Memory B cell (primary cell): ENCODE measurements around the gene KIAA1614.

ENCODE experiments used
- ATAC-seq: fragments of 150-1000 bp; cut with Tn5 transposase; 2 replicates; pipeline ENCODE4 v1.10.0; 2021; ENCODE audit warnings: low read depth, mild to moderate bottlenecking, moderate library complexity
- DNase-seq, 2 donors: peaks; one replicate each; pipeline ENCODE4 v3.0.0; 2022; ENCODE audit warnings: low spot score in 2 of 2
- H3K27ac Mint-ChIP-seq: one replicate; pipeline ENCODE4 v1.8.0; 2022; ENCODE audit warnings: mild to moderate bottlenecking, moderate library complexity, mixed read lengths
- H3K27me3 Mint-ChIP-seq: one replicate; pipeline ENCODE4 v1.8.0; 2022; ENCODE audit warnings: mixed read lengths
- H3K36me3 Mint-ChIP-seq: one replicate; pipeline ENCODE4 v1.8.0; 2022; ENCODE audit warnings: mild to moderate bottlenecking, mixed read lengths
- H3K4me1 Mint-ChIP-seq: one replicate; pipeline ENCODE4 v1.8.0; 2022; ENCODE audit warnings: mixed read lengths
- H3K4me3 Mint-ChIP-seq: one replicate; pipeline ENCODE4 v1.8.0; 2022; ENCODE audit warnings: mild to moderate bottlenecking, moderate library complexity, mixed read lengths
- H3K9me3 Mint-ChIP-seq: one replicate; pipeline ENCODE4 v1.8.0; 2022; ENCODE audit warnings: mixed read lengths

The KIAA1614 gene

GRCh38 chr1:180936110-180937011, 23.7 kb downstream of the KIAA1614 start:
- peaks cover 10% of the 10 kb centered on the region for H3K27me3 Mint-ChIP-seq
- no peaks in the 10 kb centered on the region for H3K36me3 Mint-ChIP-seq
- H3K9me3 Mint-ChIP-seq: no peaks in the 10 kb centered on the region
- DNase-seq (no peak), ATAC-seq (no peak)
- peaks cover 14% of the 10 kb centered on the region for H3K4me1 Mint-ChIP-seq
- no peak overlapping the region for H3K27ac Mint-ChIP-seq
- H3K4me3 Mint-ChIP-seq: no peak overlapping the region

- Mint-ChIP-seq H3K27ac (no peak overlapping the region), H3K36me3 (no peaks in the 10 kb centered on the region), H3K4me3 (no peak overlapping the region), H3K9me3 (no peaks in the 10 kb centered on the region), H3K27me3 (peaks cover 12% of the 10 kb centered on the region), H3K4me1 (peaks cover 14% of the 10 kb centered on the region)
- DNase-seq: no peak
- no peak for ATAC-seq
Observed at GRCh38 chr1:180937012-180937372, 24.3 kb downstream of the KIAA1614 start.

GRCh38 chr1:180937624-180938225, 25.0 kb downstream of the KIAA1614 start:
- Mint-ChIP-seq H3K4me3 (no peak overlapping the region), H3K27ac (no peak overlapping the region), H3K4me1 (peaks cover 14% of the 10 kb centered on the region), H3K27me3 (peaks cover 12% of the 10 kb centered on the region), H3K9me3 (no peaks in the 10 kb centered on the region), H3K36me3 (no peaks in the 10 kb centered on the region)
- DNase-seq (no peak), ATAC-seq (no peak)

- DNase-seq (no peak), ATAC-seq (no peak)
- Mint-ChIP-seq H3K27me3 (peaks cover 9% of the 10 kb centered on the region), H3K4me3 (no peak overlapping the region), H3K4me1 (peaks cover 11% of the 10 kb centered on the region), H3K9me3 (no peaks in the 10 kb centered on the region), H3K36me3 (no peaks in the 10 kb centered on the region), H3K27ac (no peak overlapping the region)
Observed at GRCh38 chr1:180939073-180939710, 26.5 kb downstream of the KIAA1614 start.

GRCh38 chr1:180939711-180940103, 27.0 kb downstream of the KIAA1614 start:
- peaks cover 7% of the 10 kb centered on the region for H3K4me1 Mint-ChIP-seq
- H3K4me3 Mint-ChIP-seq: no peak overlapping the region
- DNase-seq: no peak
- ATAC-seq: no peak
- H3K27ac Mint-ChIP-seq: no peak overlapping the region
- H3K27me3 Mint-ChIP-seq: peaks cover 6% of the 10 kb centered on the region
- H3K36me3 Mint-ChIP-seq: no peaks in the 10 kb centered on the region
- no peaks in the 10 kb centered on the region for H3K9me3 Mint-ChIP-seq

GRCh38 chr1:180940445-180940844, 27.7 kb downstream of the KIAA1614 start:
- H3K4me3 Mint-ChIP-seq: no peak overlapping the region
- peaks cover 6% of the 10 kb centered on the region for H3K27me3 Mint-ChIP-seq
- H3K9me3 Mint-ChIP-seq: no peaks in the 10 kb centered on the region
- peaks cover 7% of the 10 kb centered on the region for H3K4me1 Mint-ChIP-seq
- ATAC-seq (no peak), DNase-seq (no peak)
- no peaks in the 10 kb centered on the region for H3K36me3 Mint-ChIP-seq
- no peak overlapping the region for H3K27ac Mint-ChIP-seq

- Mint-ChIP-seq H3K36me3 (peaks cover 2% of the 10 kb centered on the region), H3K4me3 (no peak overlapping the region), H3K27me3 (peaks cover 6% of the 10 kb centered on the region), H3K4me1 (peaks cover 7% of the 10 kb centered on the region), H3K27ac (no peak overlapping the region), H3K9me3 (peaks cover 2% of the 10 kb centered on the region)
- no peak for ATAC-seq
- no peak for DNase-seq
Observed at GRCh38 chr1:180941518-180942275, 29.0 kb downstream of the KIAA1614 start.

GRCh38 chr1:180945151-180945550, 32.5 kb downstream of the KIAA1614 start:
- ATAC-seq (no peak), DNase-seq (no peak)
- Mint-ChIP-seq H3K4me3 (no peak overlapping the region), H3K27ac (no peak overlapping the region), H3K27me3 (peaks cover 2% of the 10 kb centered on the region), H3K36me3 (peaks cover 21% of the 10 kb centered on the region), H3K9me3 (peaks cover 10% of the 10 kb centered on the region), H3K4me1 (no peaks in the 10 kb centered on the region)

- H3K27me3 Mint-ChIP-seq: peaks cover 2% of the 10 kb centered on the region
- peaks cover 10% of the 10 kb centered on the region for H3K9me3 Mint-ChIP-seq
- H3K4me3 Mint-ChIP-seq: no peak overlapping the region
- ATAC-seq (no peak), DNase-seq (no peak)
- H3K27ac Mint-ChIP-seq: no peak overlapping the region
- H3K4me1 Mint-ChIP-seq: no peaks in the 10 kb centered on the region
- H3K36me3 Mint-ChIP-seq: peaks cover 22% of the 10 kb centered on the region
Observed at GRCh38 chr1:180945551-180945950, 32.9 kb downstream of the KIAA1614 start.

GRCh38 chr1:180946056-180946455, 33.4 kb downstream of the KIAA1614 start:
- DNase-seq (no peak), ATAC-seq (no peak)
- H3K27me3 Mint-ChIP-seq: peaks cover 2% of the 10 kb centered on the region
- H3K27ac Mint-ChIP-seq: no peak overlapping the region
- peaks cover 22% of the 10 kb centered on the region for H3K36me3 Mint-ChIP-seq
- H3K4me3 Mint-ChIP-seq: no peak overlapping the region
- H3K4me1 Mint-ChIP-seq: no peaks in the 10 kb centered on the region
- peaks cover 10% of the 10 kb centered on the region for H3K9me3 Mint-ChIP-seq

GRCh38 chr1:180946541-180947498, 34.1 kb downstream of the KIAA1614 start:
- no peak overlapping the region for H3K27ac Mint-ChIP-seq

GRCh38 chr1:180947499-180947885, 34.8 kb downstream of the KIAA1614 start:
- H3K4me1 Mint-ChIP-seq: no peaks in the 10 kb centered on the region
- H3K36me3 Mint-ChIP-seq: peaks cover 22% of the 10 kb centered on the region
- ATAC-seq (no peak), DNase-seq (no peak)
- no peak overlapping the region for H3K4me3 Mint-ChIP-seq
- no peaks in the 10 kb centered on the region for H3K27me3 Mint-ChIP-seq
- peaks cover 10% of the 10 kb centered on the region for H3K9me3 Mint-ChIP-seq
- no peak overlapping the region for H3K27ac Mint-ChIP-seq

More at GRCh38 chr1:180946541-180947498, 34.1 kb downstream of the KIAA1614 start:
- peaks cover 10% of the 10 kb centered on the region for H3K9me3 Mint-ChIP-seq
- ATAC-seq: no peak
- peaks cover 22% of the 10 kb centered on the region for H3K36me3 Mint-ChIP-seq
- H3K4me1 Mint-ChIP-seq: no peaks in the 10 kb centered on the region
- no peak overlapping the region for H3K4me3 Mint-ChIP-seq
- peaks cover under 1% of the 10 kb centered on the region for H3K27me3 Mint-ChIP-seq
- no peak for DNase-seq
